ENCODE measurements around the gene NTHL1. TPM values are rescaled to one million over a fixed set of nuclear protein-coding genes. Genes with fewer than 3 reads are reported as not detected.

NTHL1 gene
- total RNA-seq, 1 experiment from 2014 or later, result 32.8 TPM

DNA sequence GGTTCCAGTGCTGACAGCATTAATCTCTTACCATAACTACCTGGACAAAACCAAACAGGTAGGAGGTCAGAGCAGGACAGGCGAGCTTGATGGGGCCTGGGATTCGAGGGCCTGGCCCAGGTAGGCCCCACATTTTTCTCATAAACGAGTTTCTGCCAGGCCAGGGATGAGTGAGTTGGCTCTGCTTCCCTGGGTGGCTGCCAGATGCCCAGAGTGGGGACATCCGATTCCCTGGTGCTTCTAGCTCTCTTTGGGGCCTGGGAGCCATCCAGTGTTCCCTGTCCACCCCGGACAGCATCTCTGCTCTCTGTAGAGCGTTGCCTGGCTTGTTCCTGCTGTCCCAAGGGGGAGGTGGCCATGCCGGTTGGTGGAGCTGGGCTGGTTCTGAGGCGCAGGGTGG, 25.3 kb upstream of the NTHL1 start:
- intact Hi-C loops (cut with micrococcal nuclease; ENCODE audit: unreplicated experiment), result no loop called here
- no peaks in the 10 kb centered on the region for H3K4me1 Mint-ChIP-seq (ENCODE audit: low read depth, unreplicated experiment)
- no peak for TF ChIP-seq CTCF (IDR thresholded peaks at IDR 0.05; ENCODE audit: unreplicated experiment)
- H3K27ac Mint-ChIP-seq (ENCODE audit: unreplicated experiment), result no peak overlapping the region
- CTCF ChIA-PET, result no interaction called here
- no peak for DNase-seq
- no peak overlapping the region for H3K4me3 Mint-ChIP-seq (ENCODE audit: low read depth, unreplicated experiment)
- H3K9me3 Mint-ChIP-seq (ENCODE audit: low read depth, unreplicated experiment), result no peaks in the 10 kb centered on the region
- H3K27me3 Mint-ChIP-seq (ENCODE audit: unreplicated experiment), result no peaks in the 10 kb centered on the region
- peaks cover 69% of the 10 kb centered on the region for H3K36me3 Mint-ChIP-seq (ENCODE audit: insufficient read depth, unreplicated experiment)
- no TSS peak for BruUV-seq (replicated peaks)

- Mint-ChIP-seq H3K36me3 (ENCODE audit: insufficient read depth, unreplicated experiment) (peaks cover 62% of the 10 kb centered on the region), H3K9me3 (ENCODE audit: low read depth, unreplicated experiment) (no peaks in the 10 kb centered on the region), H3K4me1 (ENCODE audit: low read depth, unreplicated experiment) (no peaks in the 10 kb centered on the region), H3K27ac (ENCODE audit: unreplicated experiment) (no peak overlapping the region), H3K4me3 (ENCODE audit: low read depth, unreplicated experiment) (no peak overlapping the region), H3K27me3 (ENCODE audit: unreplicated experiment) (no peaks in the 10 kb centered on the region)
- DNase-seq, result no peak
- BruUV-seq (replicated peaks), result no TSS peak
- intact Hi-C loops (cut with micrococcal nuclease; ENCODE audit: unreplicated experiment), result no loop called here
- no peak for TF ChIP-seq CTCF (IDR thresholded peaks at IDR 0.05; ENCODE audit: unreplicated experiment)
- CTCF ChIA-PET, result interaction anchor here (0.5 kb wide), 1 partner anchor 21 kb away, joined by 5 read pairs; no protein-coding TSS in a partner anchor
Measured at GRCh38 chr16:2071454-2072202, 24.0 kb upstream of the NTHL1 start.

GRCh38 chr16:2070576-2071453, 23.2 kb upstream of the NTHL1 start:
- H3K27me3 Mint-ChIP-seq (ENCODE audit: unreplicated experiment), result no peaks in the 10 kb centered on the region
- BruUV-seq (replicated peaks), result no TSS peak
- intact Hi-C loops (cut with micrococcal nuclease; ENCODE audit: unreplicated experiment), result no loop called here
- CTCF ChIA-PET, result interaction anchor here (0.5 kb wide), 1 partner anchor 1186 kb away, joined by 7 read pairs; no protein-coding TSS in a partner anchor
- no peak for DNase-seq
- no peaks in the 10 kb centered on the region for H3K9me3 Mint-ChIP-seq (ENCODE audit: low read depth, unreplicated experiment)
- H3K36me3 Mint-ChIP-seq (ENCODE audit: insufficient read depth, unreplicated experiment), result peaks cover 55% of the 10 kb centered on the region
- H3K27ac Mint-ChIP-seq (ENCODE audit: unreplicated experiment), result no peak overlapping the region
- no peaks in the 10 kb centered on the region for H3K4me1 Mint-ChIP-seq (ENCODE audit: low read depth, unreplicated experiment)
- no peak for TF ChIP-seq CTCF (IDR thresholded peaks at IDR 0.05; ENCODE audit: unreplicated experiment)
- no peak overlapping the region for H3K4me3 Mint-ChIP-seq (ENCODE audit: low read depth, unreplicated experiment)

- CTCF ChIA-PET, result interaction anchor here (0.6 kb wide), 1 partner anchor 770 kb away, joined by 3 read pairs; no protein-coding TSS in a partner anchor
- DNase-seq, result no peak
- Mint-ChIP-seq H3K27me3 (ENCODE audit: unreplicated experiment) (no peaks in the 10 kb centered on the region), H3K9me3 (ENCODE audit: low read depth, unreplicated experiment) (no peaks in the 10 kb centered on the region), H3K27ac (ENCODE audit: unreplicated experiment) (no peak overlapping the region), H3K4me1 (ENCODE audit: low read depth, unreplicated experiment) (no peaks in the 10 kb centered on the region), H3K36me3 (ENCODE audit: insufficient read depth, unreplicated experiment) (peaks cover 33% of the 10 kb centered on the region), H3K4me3 (ENCODE audit: low read depth, unreplicated experiment) (no peak overlapping the region)
- no TSS peak for BruUV-seq (replicated peaks)
- no peak for TF ChIP-seq CTCF (IDR thresholded peaks at IDR 0.05; ENCODE audit: unreplicated experiment)
- intact Hi-C loops (cut with micrococcal nuclease; ENCODE audit: unreplicated experiment), result no loop called here
Measured at GRCh38 chr16:2066139-2066538, 18.5 kb upstream of the NTHL1 start.
